SHP77 treated with DMSO at 0.1 percent for 48 hours (cell line): ENCODE results near the gene CTNNBL1.

Experiments used
- DNase-seq: peaks from one replicate; lab custom pipeline; 2025; lab: John Stamatoyannopoulos, UW

Gene CTNNBL1

GRCh38 chr20:37741570-37741969 lies 47.7 kb downstream of the CTNNBL1 start:
- DNase-seq, result no peak

- DNase-seq, result no peak
Measured at GRCh38 chr20:37742131-37742530, 48.3 kb downstream of the CTNNBL1 start.

- DNase-seq, result no peak
Measured at GRCh38 chr20:37744347-37744746, 50.5 kb downstream of the CTNNBL1 start.

GRCh38 chr20:37745553-37745952 lies 51.7 kb downstream of the CTNNBL1 start:
- no peak for DNase-seq

GRCh38 chr20:37748015-37748414 lies 54.2 kb downstream of the CTNNBL1 start:
- no peak for DNase-seq

- DNase-seq, result no peak
Measured at GRCh38 chr20:37749218-37749617, 55.4 kb downstream of the CTNNBL1 start.

GRCh38 chr20:37749620-37750403 lies 56.0 kb downstream of the CTNNBL1 start:
- DNase-seq, result no peak

- DNase-seq, result no peak
Measured at GRCh38 chr20:37755665-37756064, 61.8 kb downstream of the CTNNBL1 start.

- no peak for DNase-seq
Measured at GRCh38 chr20:37756234-37756633, 62.4 kb downstream of the CTNNBL1 start.

- DNase-seq, result no peak
Measured at GRCh38 chr20:37757550-37757949, 63.7 kb downstream of the CTNNBL1 start.

- no peak for DNase-seq
Measured at GRCh38 chr20:37758332-37758731, 64.5 kb downstream of the CTNNBL1 start.

GRCh38 chr20:37759052-37759553 lies 65.3 kb downstream of the CTNNBL1 start:
- DNase-seq, result no peak

- DNase-seq, result no peak
Measured at GRCh38 chr20:37759761-37760209, 66.0 kb downstream of the CTNNBL1 start.

GRCh38 chr20:37760322-37760721 lies 66.5 kb downstream of the CTNNBL1 start:
- no peak for DNase-seq

- DNase-seq, result no peak
Measured at GRCh38 chr20:37762716-37763485, 69.1 kb downstream of the CTNNBL1 start.

- DNase-seq, result no peak
Measured at GRCh38 chr20:37764333-37764935, 70.6 kb downstream of the CTNNBL1 start.

- no peak for DNase-seq
Measured at GRCh38 chr20:37770908-37771307, 77.1 kb downstream of the CTNNBL1 start.

- no peak for DNase-seq
Measured at GRCh38 chr20:37773291-37773826, 79.5 kb downstream of the CTNNBL1 start.

- DNase-seq, result no peak
Measured at GRCh38 chr20:37774156-37774555, 80.3 kb downstream of the CTNNBL1 start.

GRCh38 chr20:37775200-37775599 lies 81.4 kb downstream of the CTNNBL1 start:
- DNase-seq, result no peak

- DNase-seq, result no peak
Measured at GRCh38 chr20:37776049-37776448, 82.2 kb downstream of the CTNNBL1 start.

- no peak for DNase-seq
Measured at GRCh38 chr20:37776526-37776925, 82.7 kb downstream of the CTNNBL1 start.
